Measurements from ENCODE around the gene PRSS23.

PRSS23 gene

GRCh38 chr11:86795949-86796348, 4.4 kb upstream of the PRSS23 start:
- peak in 1 of 2 experiments; percentile 14 for DNase-seq (ENCODE audit: low spot score in 2 of 2)
- no peaks in the 10 kb centered on the region; the same call in 1 of the 2 replicates for H3K4me1 ChIP-seq
- in situ Hi-C loops (cut with MboI; ENCODE audit: low sequenced_read_pairs), result no loop called here
- H3K4me3 ChIP-seq, result no peak overlapping the region
- no peaks in the 10 kb centered on the region for H3K9me3 ChIP-seq
- no peaks in the 10 kb centered on the region for H3K27me3 ChIP-seq (ENCODE audit: low read depth)
- no peaks in the 10 kb centered on the region for H3K36me3 ChIP-seq (replicated peaks)

- Histone ChIP-seq H3K27me3 (ENCODE audit: low read depth) (no peaks in the 10 kb centered on the region), H3K4me3 (no peak overlapping the region), H3K4me1 (no peaks in the 10 kb centered on the region; the same call in 1 of the 2 replicates), H3K9me3 (no peaks in the 10 kb centered on the region), H3K36me3 (replicated peaks) (no peaks in the 10 kb centered on the region)
- no peak for DNase-seq (ENCODE audit: low spot score in 2 of 2)
- in situ Hi-C loops (cut with MboI; ENCODE audit: low sequenced_read_pairs), result no loop called here
Observed at GRCh38 chr11:86797133-86797532, 3.2 kb upstream of the PRSS23 start.

GRCh38 chr11:86798988-86799387, 1.4 kb upstream of the PRSS23 start:
- in situ Hi-C loops (cut with MboI; ENCODE audit: low sequenced_read_pairs), result no loop called here
- H3K4me1 ChIP-seq, result peaks cover 3% of the 10 kb centered on the region
- DNase-seq (ENCODE audit: low spot score in 2 of 2), result no peak

GRCh38 chr11:86799680-86800075, 664 bp upstream of the PRSS23 start:
- in situ Hi-C loops (cut with MboI; ENCODE audit: low sequenced_read_pairs), result no loop called here
- no peaks in the 10 kb centered on the region for H3K9me3 ChIP-seq
- DNase-seq (ENCODE audit: low spot score in 2 of 2), result no peak
- peaks cover 3% of the 10 kb centered on the region for H3K4me1 ChIP-seq
- no peaks in the 10 kb centered on the region for H3K36me3 ChIP-seq (replicated peaks)
- H3K27me3 ChIP-seq (ENCODE audit: low read depth), result no peaks in the 10 kb centered on the region; the same call in 1 of the 2 replicates
- peak overlapping the region; percentile 20; the same call in 1 of the 2 replicates for H3K4me3 ChIP-seq

More at GRCh38 chr11:86798988-86799387, 1.4 kb upstream of the PRSS23 start:
- no peaks in the 10 kb centered on the region for H3K36me3 ChIP-seq (replicated peaks)
- H3K9me3 ChIP-seq, result no peaks in the 10 kb centered on the region
- H3K27me3 ChIP-seq (ENCODE audit: low read depth), result no peaks in the 10 kb centered on the region
- no peak overlapping the region for H3K4me3 ChIP-seq

- in situ Hi-C loops (cut with MboI; ENCODE audit: low sequenced_read_pairs), result no loop called here
- DNase-seq (ENCODE audit: low spot score in 2 of 2), result no peak
Observed at GRCh38 chr11:86800960-86801272, 574 bp downstream of the PRSS23 start.

GRCh38 chr11:86801364-86801763, 1.0 kb downstream of the PRSS23 start:
- Histone ChIP-seq H3K36me3 (replicated peaks) (no peaks in the 10 kb centered on the region), H3K4me3 (no peak overlapping the region)
- in situ Hi-C loops (cut with MboI; ENCODE audit: low sequenced_read_pairs), result no loop called here

More at GRCh38 chr11:86800960-86801272, 574 bp downstream of the PRSS23 start:
- no peaks in the 10 kb centered on the region; the same call in 1 of the 2 replicates for H3K27me3 ChIP-seq (ENCODE audit: low read depth)
- peaks cover 3% of the 10 kb centered on the region; the same call in 1 of the 2 replicates for H3K4me1 ChIP-seq
- no peaks in the 10 kb centered on the region for H3K36me3 ChIP-seq (replicated peaks)
- no peaks in the 10 kb centered on the region for H3K9me3 ChIP-seq
- peak overlapping the region; percentile 33 for H3K4me3 ChIP-seq

GRCh38 chr11:86802146-86802545, 1.8 kb downstream of the PRSS23 start:
- in situ Hi-C loops (cut with MboI; ENCODE audit: low sequenced_read_pairs), result no loop called here
- Histone ChIP-seq H3K27me3 (ENCODE audit: low read depth) (no peaks in the 10 kb centered on the region; the same call in 1 of the 2 replicates), H3K4me1 (peaks cover 3% of the 10 kb centered on the region; the same call in 1 of the 2 replicates), H3K4me3 (no peak overlapping the region), H3K9me3 (no peaks in the 10 kb centered on the region), H3K36me3 (replicated peaks) (no peaks in the 10 kb centered on the region)
- DNase-seq (ENCODE audit: low spot score in 2 of 2), result no peak

More at GRCh38 chr11:86801364-86801763, 1.0 kb downstream of the PRSS23 start:
- no peaks in the 10 kb centered on the region; the same call in 1 of the 2 replicates for H3K27me3 ChIP-seq (ENCODE audit: low read depth)
- DNase-seq (ENCODE audit: low spot score in 2 of 2), result no peak
- peaks cover 3% of the 10 kb centered on the region; the same call in 1 of the 2 replicates for H3K4me1 ChIP-seq
- H3K9me3 ChIP-seq, result no peaks in the 10 kb centered on the region

- peak; percentile 43 to 55 for DNase-seq (ENCODE audit: low spot score in 2 of 2)
- in situ Hi-C loops (cut with MboI; ENCODE audit: low sequenced_read_pairs), result no loop called here
- Histone ChIP-seq H3K9me3 (no peaks in the 10 kb centered on the region), H3K27me3 (ENCODE audit: low read depth) (no peaks in the 10 kb centered on the region; the same call in 1 of the 2 replicates), H3K4me3 (no peak overlapping the region), H3K4me1 (peaks cover 3% of the 10 kb centered on the region; the same call in 1 of the 2 replicates), H3K36me3 (replicated peaks) (no peaks in the 10 kb centered on the region)
Observed at GRCh38 chr11:86802601-86803051, 2.3 kb downstream of the PRSS23 start.

- in situ Hi-C loops (cut with MboI; ENCODE audit: low sequenced_read_pairs), result no loop called here
- H3K9me3 ChIP-seq, result no peaks in the 10 kb centered on the region
- H3K27me3 ChIP-seq (ENCODE audit: low read depth), result no peaks in the 10 kb centered on the region; the same call in 1 of the 2 replicates
- H3K4me3 ChIP-seq, result no peak overlapping the region
- no peak for DNase-seq (ENCODE audit: low spot score in 2 of 2)
- peaks cover 3% of the 10 kb centered on the region; the same call in 1 of the 2 replicates for H3K4me1 ChIP-seq
- H3K36me3 ChIP-seq (replicated peaks), result no peaks in the 10 kb centered on the region
Observed at GRCh38 chr11:86803136-86804045, 3.0 kb downstream of the PRSS23 start.

- in situ Hi-C loops (cut with MboI; ENCODE audit: low sequenced_read_pairs), result no loop called here
- Histone ChIP-seq H3K9me3 (no peaks in the 10 kb centered on the region), H3K4me3 (no peak overlapping the region), H3K27me3 (ENCODE audit: low read depth) (no peaks in the 10 kb centered on the region; the same call in 1 of the 2 replicates), H3K36me3 (replicated peaks) (no peaks in the 10 kb centered on the region), H3K4me1 (peaks cover 3% of the 10 kb centered on the region; the same call in 1 of the 2 replicates)
- DNase-seq (ENCODE audit: low spot score in 2 of 2), result no peak
Observed at GRCh38 chr11:86804951-86805350, 4.6 kb downstream of the PRSS23 start.

GRCh38 chr11:86805873-86806310, 5.5 kb downstream of the PRSS23 start:
- H3K4me3 ChIP-seq, result no peak overlapping the region
- no peaks in the 10 kb centered on the region for H3K9me3 ChIP-seq
- H3K27me3 ChIP-seq (ENCODE audit: low read depth), result no peaks in the 10 kb centered on the region; the same call in 1 of the 2 replicates
- no peaks in the 10 kb centered on the region for H3K36me3 ChIP-seq (replicated peaks)
- in situ Hi-C loops (cut with MboI; ENCODE audit: low sequenced_read_pairs), result no loop called here
- no peak for DNase-seq (ENCODE audit: low spot score in 2 of 2)
- H3K4me1 ChIP-seq, result peaks cover 3% of the 10 kb centered on the region; the same call in 1 of the 2 replicates

- H3K4me3 ChIP-seq, result no peak overlapping the region
- DNase-seq (ENCODE audit: low spot score in 2 of 2), result no peak
- in situ Hi-C loops (cut with MboI; ENCODE audit: low sequenced_read_pairs), result no loop called here
- no peaks in the 10 kb centered on the region for H3K9me3 ChIP-seq
- no peaks in the 10 kb centered on the region for H3K36me3 ChIP-seq (replicated peaks)
- H3K4me1 ChIP-seq, result peaks cover 3% of the 10 kb centered on the region; the same call in 1 of the 2 replicates
- no peaks in the 10 kb centered on the region; the same call in 1 of the 2 replicates for H3K27me3 ChIP-seq (ENCODE audit: low read depth)
Observed at GRCh38 chr11:86806903-86807302, 6.6 kb downstream of the PRSS23 start.

GRCh38 chr11:86807360-86807759, 7.0 kb downstream of the PRSS23 start:
- Histone ChIP-seq H3K27me3 (ENCODE audit: low read depth) (no peaks in the 10 kb centered on the region; the same call in 1 of the 2 replicates), H3K36me3 (replicated peaks) (no peaks in the 10 kb centered on the region), H3K4me3 (no peak overlapping the region), H3K9me3 (no peaks in the 10 kb centered on the region), H3K4me1 (peaks cover under 1% of the 10 kb centered on the region; the same call in 1 of the 2 replicates)
- in situ Hi-C loops (cut with MboI; ENCODE audit: low sequenced_read_pairs), result no loop called here
- no peak for DNase-seq (ENCODE audit: low spot score in 2 of 2)

GRCh38 chr11:86809561-86809960, 9.2 kb downstream of the PRSS23 start:
- in situ Hi-C loops (cut with MboI; ENCODE audit: low sequenced_read_pairs), result no loop called here
- Histone ChIP-seq H3K36me3 (replicated peaks) (no peaks in the 10 kb centered on the region), H3K9me3 (no peaks in the 10 kb centered on the region), H3K27me3 (ENCODE audit: low read depth) (no peaks in the 10 kb centered on the region; the same call in 1 of the 2 replicates), H3K4me1 (no peaks in the 10 kb centered on the region), H3K4me3 (no peak overlapping the region)
- DNase-seq (ENCODE audit: low spot score in 2 of 2), result no peak
